Panc1 (cell line): ENCODE results near the gene ABCF2.

Experiments used
- POLR2AphosphoS5 ChIP-seq: IDR thresholded peaks from 2 replicates; pipeline ENCODE4 v1.6.1; 2012; ENCODE audit warnings: mild to moderate bottlenecking, low read depth, low read length, moderate library complexity
- SIN3A ChIP-seq: IDR thresholded peaks from 2 replicates; pipeline ENCODE4 v1.6.1; 2012; ENCODE audit warnings: low read depth, mild to moderate bottlenecking, low read length, moderate library complexity, borderline replicate concordance; ENCODE audit not compliant: insufficient read depth
- TF ChIP-seq, protein P1 (sequence below): fragments of 450-650 bp; IDR thresholded peaks from 2 replicates; pipeline ENCODE4 v1.5.1; 2017; ENCODE audit warnings: mild to moderate bottlenecking
- TF ChIP-seq, protein P2 (sequence below), 2 experiments: IDR thresholded peaks; 2 replicates each; pipeline ENCODE4 v1.6.1; 2011 to 2012; ENCODE audit warnings: low read depth in 2 of 2, control low read depth in 1 of 2, low read length in 1 of 2, mild to moderate bottlenecking in 1 of 2, moderate library complexity in 1 of 2; ENCODE audit not compliant: insufficient read depth in 1 of 2

DNA sequence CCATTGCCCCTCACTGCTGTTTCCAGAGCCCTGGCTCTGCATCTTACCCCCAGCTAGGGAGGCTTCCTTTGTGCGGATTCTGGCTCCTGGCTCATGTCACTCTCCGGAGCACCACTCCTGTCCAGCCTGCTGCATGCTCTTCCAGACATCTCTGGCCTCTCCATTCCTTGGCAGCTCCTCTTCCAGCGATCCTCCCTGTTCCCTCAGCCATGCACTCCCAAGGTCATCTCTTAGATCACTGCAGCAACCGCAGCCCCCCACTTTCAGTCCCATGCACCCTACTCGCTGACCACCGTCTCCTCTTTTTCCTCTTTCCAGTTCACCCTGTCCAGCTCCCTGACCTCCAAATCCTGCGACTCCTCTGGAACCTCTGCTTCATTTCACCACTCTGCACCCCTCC is 28.4 kb upstream of the ABCF2 start:
- TF ChIP-seq POLR2AphosphoS5: no peak
- TF ChIP-seq, protein P1, sequence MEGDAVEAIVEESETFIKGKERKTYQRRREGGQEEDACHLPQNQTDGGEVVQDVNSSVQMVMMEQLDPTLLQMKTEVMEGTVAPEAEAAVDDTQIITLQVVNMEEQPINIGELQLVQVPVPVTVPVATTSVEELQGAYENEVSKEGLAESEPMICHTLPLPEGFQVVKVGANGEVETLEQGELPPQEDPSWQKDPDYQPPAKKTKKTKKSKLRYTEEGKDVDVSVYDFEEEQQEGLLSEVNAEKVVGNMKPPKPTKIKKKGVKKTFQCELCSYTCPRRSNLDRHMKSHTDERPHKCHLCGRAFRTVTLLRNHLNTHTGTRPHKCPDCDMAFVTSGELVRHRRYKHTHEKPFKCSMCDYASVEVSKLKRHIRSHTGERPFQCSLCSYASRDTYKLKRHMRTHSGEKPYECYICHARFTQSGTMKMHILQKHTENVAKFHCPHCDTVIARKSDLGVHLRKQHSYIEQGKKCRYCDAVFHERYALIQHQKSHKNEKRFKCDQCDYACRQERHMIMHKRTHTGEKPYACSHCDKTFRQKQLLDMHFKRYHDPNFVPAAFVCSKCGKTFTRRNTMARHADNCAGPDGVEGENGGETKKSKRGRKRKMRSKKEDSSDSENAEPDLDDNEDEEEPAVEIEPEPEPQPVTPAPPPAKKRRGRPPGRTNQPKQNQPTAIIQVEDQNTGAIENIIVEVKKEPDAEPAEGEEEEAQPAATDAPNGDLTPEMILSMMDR: no peak
- no peak for TF ChIP-seq SIN3A
- TF ChIP-seq, protein P2, sequence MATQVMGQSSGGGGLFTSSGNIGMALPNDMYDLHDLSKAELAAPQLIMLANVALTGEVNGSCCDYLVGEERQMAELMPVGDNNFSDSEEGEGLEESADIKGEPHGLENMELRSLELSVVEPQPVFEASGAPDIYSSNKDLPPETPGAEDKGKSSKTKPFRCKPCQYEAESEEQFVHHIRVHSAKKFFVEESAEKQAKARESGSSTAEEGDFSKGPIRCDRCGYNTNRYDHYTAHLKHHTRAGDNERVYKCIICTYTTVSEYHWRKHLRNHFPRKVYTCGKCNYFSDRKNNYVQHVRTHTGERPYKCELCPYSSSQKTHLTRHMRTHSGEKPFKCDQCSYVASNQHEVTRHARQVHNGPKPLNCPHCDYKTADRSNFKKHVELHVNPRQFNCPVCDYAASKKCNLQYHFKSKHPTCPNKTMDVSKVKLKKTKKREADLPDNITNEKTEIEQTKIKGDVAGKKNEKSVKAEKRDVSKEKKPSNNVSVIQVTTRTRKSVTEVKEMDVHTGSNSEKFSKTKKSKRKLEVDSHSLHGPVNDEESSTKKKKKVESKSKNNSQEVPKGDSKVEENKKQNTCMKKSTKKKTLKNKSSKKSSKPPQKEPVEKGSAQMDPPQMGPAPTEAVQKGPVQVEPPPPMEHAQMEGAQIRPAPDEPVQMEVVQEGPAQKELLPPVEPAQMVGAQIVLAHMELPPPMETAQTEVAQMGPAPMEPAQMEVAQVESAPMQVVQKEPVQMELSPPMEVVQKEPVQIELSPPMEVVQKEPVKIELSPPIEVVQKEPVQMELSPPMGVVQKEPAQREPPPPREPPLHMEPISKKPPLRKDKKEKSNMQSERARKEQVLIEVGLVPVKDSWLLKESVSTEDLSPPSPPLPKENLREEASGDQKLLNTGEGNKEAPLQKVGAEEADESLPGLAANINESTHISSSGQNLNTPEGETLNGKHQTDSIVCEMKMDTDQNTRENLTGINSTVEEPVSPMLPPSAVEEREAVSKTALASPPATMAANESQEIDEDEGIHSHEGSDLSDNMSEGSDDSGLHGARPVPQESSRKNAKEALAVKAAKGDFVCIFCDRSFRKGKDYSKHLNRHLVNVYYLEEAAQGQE (IDR thresholded peaks at IDR 0.05; ENCODE audit: insufficient read depth in 1 of 2, low read depth in 2 of 2, low read length in 1 of 2): no peak
